ENCODE data around the gene HDAC9.
"Not testable (repeated sequence)": the region's sequence is repeated elsewhere in the genome, so short reads cannot be mapped to it uniquely, and the experiment has no call there.

The HDAC9 gene

GRCh38 chr7:19030281-19030680, 534.7 kb downstream of the HDAC9 start:
- no peak for DNase-seq (ENCODE audit: low read depth)

DNA sequence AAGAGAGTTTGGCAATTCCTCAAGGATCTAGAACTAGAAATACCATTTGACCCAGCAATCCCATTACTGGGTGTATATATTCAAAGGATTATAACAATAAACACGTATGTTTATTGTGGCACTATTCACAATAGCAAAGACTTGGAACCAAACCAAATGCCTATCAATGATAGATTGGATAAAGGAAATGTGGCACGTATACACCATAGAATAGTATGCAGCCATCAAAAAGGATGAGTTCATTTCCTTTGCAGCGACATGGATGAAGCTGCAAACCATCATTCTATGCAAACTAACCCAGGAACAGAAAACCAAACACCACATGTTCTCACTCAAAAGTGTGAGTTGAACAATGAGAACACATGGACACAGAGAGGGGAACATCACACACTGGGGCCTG, 537.4 kb downstream of the HDAC9 start:
- not testable (repeated sequence) for DNase-seq (ENCODE audit: low read depth)

- DNase-seq (ENCODE audit: low read depth): no peak
These were observed 556.3 kb downstream of the HDAC9 start for GRCh38 chr7:19051767-19052375.

Data from non-pigmented ciliary epithelial cell (primary cell).